VCaP (cell line): ENCODE results near the gene PRRT2.

Source experiments
- H3K27ac ChIP-seq: fragments of 450-650 bp; 2 replicates; pipeline ENCODE4 v1.5.1; 2017
- CTCF ChIP-seq: fragments of 450-650 bp; conservative IDR thresholded peaks from 2 replicates; pipeline ENCODE4 v1.5.1; 2017; ENCODE audit warnings: mild to moderate bottlenecking, moderate library complexity

PRRT2 gene

DNA sequence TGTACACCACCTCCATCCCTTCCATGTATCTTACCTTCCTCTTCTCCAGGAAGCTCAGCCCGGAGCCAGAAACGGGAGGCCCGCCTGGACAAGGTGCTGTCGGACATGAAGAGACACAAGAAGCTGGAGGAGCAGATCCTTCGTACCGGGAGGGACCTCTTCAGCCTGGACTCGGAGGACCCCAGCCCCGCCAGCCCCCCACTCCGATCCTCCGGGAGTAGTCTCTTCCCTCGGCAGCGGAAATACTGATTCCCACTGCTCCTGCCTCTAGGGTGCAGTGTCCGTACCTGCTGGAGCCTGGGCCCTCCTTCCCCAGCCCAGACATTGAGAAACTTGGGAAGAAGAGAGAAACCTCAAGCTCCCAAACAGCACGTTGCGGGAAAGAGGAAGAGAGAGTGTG, 7.5 kb downstream of the PRRT2 start:
- no peak overlapping the region for H3K27ac ChIP-seq
- no peak for TF ChIP-seq CTCF

GRCh38 chr16:29820271-29820701, 8.3 kb downstream of the PRRT2 start, which contains the start of gene MVP:
MVP (plus strand) TSS chr16:29820462; CDS start chr16:29830550, 10,088 bp downstream.
- H3K27ac ChIP-seq = no peak within 1 kb of the TSS
- no peak for TF ChIP-seq CTCF

- no peak overlapping the region for H3K27ac ChIP-seq
- TF ChIP-seq CTCF = no peak
Measured at GRCh38 chr16:29820730-29821642, 9.0 kb downstream of the PRRT2 start.

- no peak overlapping the region for H3K27ac ChIP-seq
- no peak for TF ChIP-seq CTCF
Measured at GRCh38 chr16:29821643-29822115, 9.7 kb downstream of the PRRT2 start.

- TF ChIP-seq CTCF = no peak
- H3K27ac ChIP-seq = no peak overlapping the region
Measured at GRCh38 chr16:29824589-29825144, 12.7 kb downstream of the PRRT2 start.

DNA sequence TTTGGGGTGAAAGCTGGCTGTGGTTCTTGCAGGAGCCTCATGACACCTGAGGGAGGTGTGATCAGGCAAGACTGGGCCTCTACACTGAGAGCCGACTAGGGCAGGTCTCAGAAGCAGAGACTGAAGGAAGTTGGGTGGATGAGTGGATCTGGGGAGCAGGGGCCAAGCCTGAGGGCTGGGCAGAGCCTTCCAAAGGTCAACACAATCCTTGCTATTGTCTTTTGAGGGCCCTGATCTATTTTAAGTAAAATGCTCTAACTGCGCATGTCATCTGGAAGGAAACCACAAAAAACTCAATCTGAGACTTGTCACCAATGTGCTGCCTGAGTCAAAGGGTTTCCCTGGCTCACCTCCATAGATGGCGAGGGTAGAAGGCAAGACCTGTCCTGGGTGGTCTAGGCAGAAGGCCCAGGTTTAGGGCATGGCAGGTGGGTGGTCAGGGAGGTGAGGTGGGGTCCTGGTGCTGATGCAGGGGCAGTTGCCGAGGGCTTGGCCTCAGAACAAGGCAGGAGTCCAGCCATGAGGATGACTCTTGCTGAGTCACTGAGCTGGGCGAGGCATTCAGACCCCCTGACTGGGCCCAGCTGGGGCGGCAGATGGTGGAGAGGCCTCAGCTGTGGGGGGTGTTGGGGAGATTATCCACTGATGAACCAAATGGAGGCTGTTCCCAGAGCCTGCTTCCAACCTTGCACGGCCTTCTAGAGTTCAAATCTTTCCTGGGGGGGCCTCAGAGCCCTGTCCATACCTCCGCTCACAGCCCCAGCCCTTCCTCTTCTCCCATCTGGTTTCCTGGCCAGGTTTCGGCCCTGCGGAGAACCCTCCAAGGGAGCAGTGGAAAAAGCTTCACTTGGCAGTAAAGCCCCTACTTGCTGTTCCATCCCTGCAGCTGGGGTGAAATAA, 13.4 kb downstream of the PRRT2 start:
- TF ChIP-seq CTCF = no peak
- H3K27ac ChIP-seq = no peak overlapping the region

DNA sequence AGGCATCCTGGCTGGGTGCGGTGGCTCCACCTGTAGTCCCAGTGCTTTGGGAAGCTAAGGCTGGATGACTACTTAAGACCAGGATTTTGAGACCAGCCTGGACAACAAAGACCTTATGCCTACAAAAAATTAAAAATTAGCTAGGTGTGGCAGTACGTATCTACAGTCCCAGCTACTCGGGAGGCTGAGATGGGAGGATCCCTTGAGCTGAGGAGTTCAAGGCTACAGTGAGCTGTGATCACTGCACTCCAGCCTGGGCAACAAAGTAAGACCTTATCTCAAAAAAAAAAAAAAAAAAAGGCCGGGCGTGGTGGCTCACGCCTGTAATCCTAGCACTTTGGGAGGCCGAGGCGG, 14.3 kb downstream of the PRRT2 start:
- no peak overlapping the region for H3K27ac ChIP-seq

More for the DNA sequence above, 14.3 kb downstream of the PRRT2 start:
- no peak for TF ChIP-seq CTCF
